Lung microvascular endothelial cell (primary cell): ENCODE results near the gene RGS18. TPM values are rescaled to one million over a fixed set of nuclear protein-coding genes. Genes with fewer than 3 reads are reported as not detected.

Source experiments
- total RNA-seq: library from RNA; depleted of rRNA; stranded (reverse); fragments of >200 nt; gene quantifications from 2 replicates; pipeline ENCODE4 v1.2.1, GENCODE V29; 2014

The RGS18 gene
- total RNA-seq, 1 donor from 2014 or later = not detected

Other genes starting within 250 kb of the RGS18 start
- gene RGS21, start 158.5 kb downstream of the RGS18 start, total RNA-seq = not detected in 2 replicates